Neuronal stem cell (in vitro differentiated cells): ENCODE results near the gene FHOD3.

Source experiments
- DNase-seq: peaks from one replicate; pipeline ENCODE4 v3.0.0-alpha.2; 2013; ENCODE audit warnings: low spot score
- H2AFZ ChIP-seq: one replicate; pipeline ENCODE4 v1.6.1; 2013; ENCODE audit warnings: mild to moderate bottlenecking, low read length, inconsistent platforms
- H2AK5ac ChIP-seq: 2 replicates; pipeline ENCODE4 v1.6.1; 2013; ENCODE audit warnings: low read depth, mild to moderate bottlenecking, inconsistent platforms, low read length, moderate library complexity, mixed read lengths
- H2BK120ac ChIP-seq: 2 replicates; pipeline ENCODE4 v1.6.1; 2013; ENCODE audit warnings: low read depth, mild to moderate bottlenecking, inconsistent platforms, low read length, moderate library complexity, mixed read lengths
- H2BK12ac ChIP-seq: one replicate; pipeline ENCODE4 v1.6.1; 2013; ENCODE audit warnings: low read length, inconsistent platforms
- H2BK15ac ChIP-seq: 2 replicates; pipeline ENCODE4 v1.6.1; 2013; ENCODE audit warnings: mild to moderate bottlenecking, low read length, inconsistent platforms, mixed read lengths
- H2BK5ac ChIP-seq: one replicate; pipeline ENCODE4 v1.6.1; 2013; ENCODE audit warnings: inconsistent platforms, mild to moderate bottlenecking, low read length, moderate library complexity
- H3K14ac ChIP-seq: one replicate; pipeline ENCODE4 v1.6.1; 2013; ENCODE audit warnings: low read length, inconsistent platforms
- H3K18ac ChIP-seq: 2 replicates; pipeline ENCODE4 v1.6.1; 2013; ENCODE audit warnings: low read length, inconsistent platforms
- H3K23ac ChIP-seq: 2 replicates; pipeline ENCODE4 v1.6.1; 2013; ENCODE audit warnings: low read depth, mild to moderate bottlenecking, mixed read lengths, low read length, inconsistent platforms; ENCODE audit not compliant: poor library complexity
- H3K27ac ChIP-seq: replicated peaks from 3 replicates; pipeline ENCODE4 v1.5.1; 2013; ENCODE audit warnings: low read length, inconsistent platforms
- H3K27me3 ChIP-seq, 3 experiments: 2 replicates each; pipeline ENCODE4 v1.6.1; 2013; ENCODE audit warnings: low read length in 3 of 3, mild to moderate bottlenecking in 2 of 3, inconsistent platforms in 1 of 3, low read depth in 1 of 3, mixed read lengths in 1 of 3, moderate library complexity in 1 of 3; ENCODE audit not compliant: control insufficient read depth in 3 of 3, insufficient read depth in 3 of 3
- H3K36me3 ChIP-seq, 2 donors: replicated peaks in 1 of 2; 2 replicates each; pipeline ENCODE4 v1.6.1; 2013; ENCODE audit warnings: low read length in 2 of 2; ENCODE audit not compliant: control insufficient read depth in 2 of 2, insufficient read depth in 2 of 2
- H3K4ac ChIP-seq: 2 replicates; pipeline ENCODE4 v1.6.1; 2013; ENCODE audit warnings: inconsistent platforms, mild to moderate bottlenecking, low read length, moderate library complexity
- H3K4me1 ChIP-seq, 2 donors: 1 replicate in 1 of 2; 2 replicates in 1 of 2; pipeline ENCODE4 v1.6.1; 2013; ENCODE audit warnings: low read length in 2 of 2, low read depth in 1 of 2; ENCODE audit not compliant: control insufficient read depth in 2 of 2, insufficient read depth in 1 of 2
- H3K4me2 ChIP-seq: one replicate; pipeline ENCODE4 v1.6.1; 2013; ENCODE audit warnings: mild to moderate bottlenecking, low read length, inconsistent platforms; ENCODE audit not compliant: insufficient read depth, poor library complexity, severe bottlenecking
- H3K4me3 ChIP-seq, 2 donors: 2 replicates each; pipeline ENCODE4 v1.5.1; 2013; ENCODE audit warnings: low read length in 2 of 2, mild to moderate bottlenecking in 2 of 2, inconsistent platforms in 1 of 2, moderate library complexity in 1 of 2
- H3K79me1 ChIP-seq: one replicate; pipeline ENCODE4 v1.6.1; 2013; ENCODE audit warnings: low read depth, mild to moderate bottlenecking, inconsistent platforms, low read length, moderate library complexity
- H3K9ac ChIP-seq: one replicate; pipeline ENCODE4 v1.6.1; 2013; ENCODE audit warnings: mild to moderate bottlenecking, low read depth, low read length, inconsistent platforms; ENCODE audit not compliant: poor library complexity
- H3K9me3 ChIP-seq, 2 donors: replicated peaks in 1 of 2; 2 replicates each; pipeline versions ENCODE3 to v1.6.1; 2013; ENCODE audit warnings: low read length in 2 of 2, mild to moderate bottlenecking in 2 of 2, inconsistent platforms in 1 of 2, low read depth in 1 of 2, mixed read lengths in 1 of 2, moderate library complexity in 1 of 2; ENCODE audit not compliant: control insufficient read depth in 2 of 2, insufficient read depth in 1 of 2
- H4K8ac ChIP-seq: one replicate; pipeline ENCODE4 v1.6.1; 2013; ENCODE audit warnings: low read depth, mild to moderate bottlenecking, inconsistent platforms, low read length, moderate library complexity
- H4K91ac ChIP-seq: one replicate; pipeline ENCODE4 v1.6.1; 2013; ENCODE audit warnings: low read length, low read depth, mild to moderate bottlenecking, inconsistent platforms; ENCODE audit not compliant: poor library complexity
- WGBS, 2 donors: extraction: QIAGEN DNeasy Blood & Tissue Kit; methylation state at CpG; one replicate each; pipeline ENCODE4 v1.1.7; 2013; ENCODE audit warnings: missing lambda C conversion rate in 2 of 2, mixed read lengths in 1 of 2; ENCODE audit not compliant: insufficient read length in 2 of 2, insufficient replicate concordance in 1 of 2; ENCODE audit errors: extremely low coverage in 2 of 2; 5-methylcytosine and 5-hydroxymethylcytosine counted together

The FHOD3 gene

GRCh38 chr18:36328385-36328858, 30.9 kb downstream of the FHOD3 start:
- Histone ChIP-seq H3K36me3 (peaks cover 0 to 12% of the 10 kb centered on the region in 2 donors), H2BK15ac (no peak overlapping the region), H3K14ac (no peak overlapping the region), H3K4me1 (peaks cover 2 to 21% of the 10 kb centered on the region in 2 donors), H2AFZ (no peak overlapping the region), H2AK5ac (peak overlapping the region; percentile 10), H3K9ac (no peak overlapping the region), H3K27me3 (no peaks in the 10 kb centered on the region), H3K4me3 (no peak overlapping the region), H3K79me1 (peaks cover 6% of the 10 kb centered on the region), H2BK12ac (no peak overlapping the region), H3K27ac (no peak overlapping the region), H4K91ac (no peak overlapping the region), H3K18ac (no peak overlapping the region), H4K8ac (no peak overlapping the region), H3K9me3 (peaks cover 0 to 4% of the 10 kb centered on the region in 2 donors), H3K4me2 (no peak overlapping the region), H2BK120ac (no peak overlapping the region), H3K4ac (no peak overlapping the region), H2BK5ac (no peak overlapping the region), H3K23ac (peak overlapping the region; percentile 12)
- no peak for DNase-seq
- no CpG with 5 or more reads among the region's 3 CpGs for WGBS, 2 donors

GRCh38 chr18:36328916-36329315, 31.4 kb downstream of the FHOD3 start:
- no peak for DNase-seq
- no peaks in the 10 kb centered on the region for H3K27me3 ChIP-seq

DNA sequence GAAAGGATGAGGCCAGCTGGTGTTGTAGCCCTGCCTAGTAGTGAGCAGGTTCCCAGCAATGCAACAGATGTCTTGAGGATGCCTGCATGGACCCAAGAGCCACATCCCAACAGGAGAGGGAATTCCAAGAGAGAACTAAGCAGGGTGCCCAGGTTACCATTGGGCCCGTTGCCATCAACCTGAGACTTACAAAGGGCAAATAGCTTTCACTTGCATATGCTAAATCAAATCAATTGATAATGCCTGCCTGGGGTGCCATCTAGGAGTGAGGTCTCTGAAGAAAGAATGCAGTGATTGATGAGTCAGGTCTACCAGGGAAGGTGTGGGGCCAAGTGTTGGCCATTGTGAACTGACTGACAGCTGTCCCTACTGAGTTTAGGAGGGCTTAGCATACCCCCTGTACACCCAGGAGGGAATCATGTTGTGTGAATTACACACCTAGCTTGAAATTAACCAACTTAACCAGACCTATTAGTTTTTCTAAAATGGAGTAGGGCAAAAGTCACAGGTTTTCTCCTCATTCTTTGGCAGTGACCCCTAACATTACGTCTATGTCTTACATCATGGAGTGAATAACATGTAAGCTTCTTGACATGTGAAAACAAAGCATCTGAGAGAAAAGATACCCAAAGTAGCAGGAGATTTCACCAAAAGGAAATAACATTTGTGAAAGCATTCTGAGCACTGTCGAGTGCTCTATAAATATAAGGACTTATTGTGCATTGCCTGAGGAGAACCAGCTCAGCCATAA, 32.3 kb downstream of the FHOD3 start:
- Histone ChIP-seq H2AFZ (no peak overlapping the region), H3K9ac (no peak overlapping the region), H3K36me3 (peaks cover 0 to 12% of the 10 kb centered on the region in 2 donors), H3K9me3 (peaks cover 0 to 6% of the 10 kb centered on the region in 2 donors), H2BK5ac (no peak overlapping the region), H3K4ac (no peak overlapping the region), H3K27ac (no peak overlapping the region), H2BK15ac (no peak overlapping the region), H4K8ac (no peak overlapping the region), H3K4me2 (no peak overlapping the region), H4K91ac (no peak overlapping the region), H2BK12ac (no peak overlapping the region), H2BK120ac (no peak overlapping the region), H3K27me3 (no peaks in the 10 kb centered on the region), H3K14ac (no peak overlapping the region), H2AK5ac (no peak overlapping the region), H3K4me3 (no peak overlapping the region), H3K18ac (no peak overlapping the region), H3K79me1 (peaks cover 6% of the 10 kb centered on the region), H3K4me1 (peaks cover 2 to 23% of the 10 kb centered on the region in 2 donors), H3K23ac (no peak overlapping the region)
- no peak for DNase-seq
- WGBS, 2 donors: no CpG with 5 or more reads among the region's 3 CpGs

More at GRCh38 chr18:36328916-36329315, 31.4 kb downstream of the FHOD3 start:
- Histone ChIP-seq H3K36me3 (peaks cover 0 to 12% of the 10 kb centered on the region in 2 donors), H2AFZ (no peak overlapping the region), H2AK5ac (no peak overlapping the region), H2BK12ac (no peak overlapping the region), H2BK15ac (no peak overlapping the region), H3K23ac (no peak overlapping the region), H3K79me1 (peaks cover 6% of the 10 kb centered on the region), H3K18ac (no peak overlapping the region), H4K91ac (no peak overlapping the region), H3K9me3 (peaks cover 0 to 4% of the 10 kb centered on the region in 2 donors), H3K9ac (no peak overlapping the region), H3K4me2 (no peak overlapping the region), H3K4me1 (peaks cover 2 to 23% of the 10 kb centered on the region in 2 donors), H3K14ac (no peak overlapping the region), H2BK120ac (no peak overlapping the region), H3K4me3 (no peak overlapping the region), H2BK5ac (no peak overlapping the region), H3K27ac (no peak overlapping the region), H3K4ac (no peak overlapping the region), H4K8ac (no peak overlapping the region)
- no CpG with 5 or more reads among the region's 6 CpGs for WGBS, 2 donors

DNA sequence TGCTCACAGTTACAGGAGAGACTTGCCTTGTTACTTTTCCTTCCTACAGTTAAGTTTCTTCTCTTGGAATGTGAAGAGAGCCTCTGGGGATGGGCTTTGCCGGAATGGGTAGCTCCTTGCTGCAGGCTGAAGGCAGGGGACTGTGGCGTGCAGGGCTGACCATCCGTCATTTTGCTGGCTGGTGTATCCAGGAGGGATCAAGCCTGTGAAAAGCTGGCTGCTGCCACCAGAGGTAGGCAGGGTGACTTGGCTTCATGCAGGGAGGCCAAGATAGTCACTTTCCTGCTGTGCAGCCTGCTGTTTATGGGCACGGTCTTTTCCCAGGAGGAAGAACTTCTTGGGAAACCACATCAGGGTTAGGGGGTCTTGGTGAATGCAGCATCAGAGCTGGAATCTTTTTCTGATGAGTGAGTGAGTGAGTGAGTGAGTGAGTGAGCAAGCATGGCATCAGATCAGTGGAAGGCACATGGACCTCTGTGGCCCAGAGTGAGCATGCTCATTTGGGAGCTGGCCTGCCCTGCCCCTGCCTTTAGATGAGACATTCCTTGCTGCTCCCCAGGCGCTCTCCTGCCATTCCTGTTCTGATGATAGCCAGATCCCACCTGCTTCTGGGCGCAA, 33.0 kb downstream of the FHOD3 start:
- H3K27ac ChIP-seq: no peak overlapping the region
- H4K8ac ChIP-seq: no peak overlapping the region
- no peak overlapping the region for H3K4me3 ChIP-seq
- H3K79me1 ChIP-seq: peaks cover 7% of the 10 kb centered on the region
- no peak for DNase-seq
- H2AFZ ChIP-seq: no peak overlapping the region
- peaks cover 0 to 7% of the 10 kb centered on the region in 2 donors for H3K9me3 ChIP-seq
- no peak overlapping the region for H3K14ac ChIP-seq
- no peak overlapping the region for H3K23ac ChIP-seq
- no peak overlapping the region for H2BK5ac ChIP-seq
- H3K4ac ChIP-seq: no peak overlapping the region
- peaks cover 2 to 21% of the 10 kb centered on the region in 2 donors for H3K4me1 ChIP-seq
- H2BK15ac ChIP-seq: no peak overlapping the region
- no CpG with 5 or more reads among the region's 6 CpGs for WGBS, 2 donors
- no peak overlapping the region for H3K4me2 ChIP-seq
- H3K9ac ChIP-seq: no peak overlapping the region
- H2BK120ac ChIP-seq: no peak overlapping the region
- peaks cover 0 to 13% of the 10 kb centered on the region in 2 donors for H3K36me3 ChIP-seq
- H2AK5ac ChIP-seq: no peak overlapping the region
- no peak overlapping the region for H4K91ac ChIP-seq
- H2BK12ac ChIP-seq: no peak overlapping the region
- no peak overlapping the region for H3K18ac ChIP-seq
- H3K27me3 ChIP-seq: no peaks in the 10 kb centered on the region
